ENCODE measurements around the gene EXD3.
A peak's percentile ranks its signal among the peaks of the same experiment; 100 is the strongest.

Gene EXD3

DNA sequence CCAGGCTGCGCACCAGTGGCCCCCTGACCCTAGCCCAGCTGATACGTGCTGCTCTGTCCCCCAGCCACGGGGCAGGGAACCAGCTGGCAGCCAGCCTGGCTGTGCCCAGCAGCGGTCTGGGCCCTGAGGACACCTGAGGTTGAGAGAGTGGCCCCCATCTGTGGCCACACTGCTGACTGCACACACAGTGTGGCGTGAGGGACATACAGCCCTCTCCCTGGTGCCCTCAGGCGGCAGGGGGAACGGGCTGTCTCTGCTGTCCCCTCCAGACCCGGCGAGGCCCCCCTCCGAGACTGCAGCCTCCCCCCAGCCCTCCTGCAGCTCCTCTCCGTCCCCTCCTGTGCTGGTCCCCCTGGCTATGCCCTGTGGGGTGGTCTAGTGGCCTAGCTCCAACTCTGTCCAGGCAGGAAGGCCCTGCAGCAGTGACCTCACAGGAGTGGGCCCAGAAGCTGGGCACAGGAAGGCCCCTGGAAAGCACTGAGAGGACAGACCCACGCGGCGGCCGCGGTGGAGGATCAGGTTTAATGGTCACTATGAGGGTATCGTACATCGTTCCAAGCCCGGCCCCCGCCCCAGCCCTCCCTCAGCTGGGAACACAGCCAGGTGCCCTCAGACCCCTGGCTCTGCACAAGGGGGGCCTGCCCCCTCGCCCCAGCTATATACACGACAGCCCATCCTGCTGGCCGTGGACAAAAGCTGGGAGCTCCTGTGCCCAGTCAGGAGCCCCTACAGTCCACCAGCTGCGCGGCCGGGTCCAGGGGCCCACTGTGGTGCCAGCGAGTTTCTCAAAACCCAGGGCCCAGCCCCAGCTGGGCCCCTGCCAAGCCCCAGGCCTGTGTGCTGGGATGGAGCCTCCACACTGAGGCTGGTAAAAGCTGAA, 25.0 kb upstream of the EXD3 start:
- no peak for DNase-seq (ENCODE audit: low read depth)

DNA sequence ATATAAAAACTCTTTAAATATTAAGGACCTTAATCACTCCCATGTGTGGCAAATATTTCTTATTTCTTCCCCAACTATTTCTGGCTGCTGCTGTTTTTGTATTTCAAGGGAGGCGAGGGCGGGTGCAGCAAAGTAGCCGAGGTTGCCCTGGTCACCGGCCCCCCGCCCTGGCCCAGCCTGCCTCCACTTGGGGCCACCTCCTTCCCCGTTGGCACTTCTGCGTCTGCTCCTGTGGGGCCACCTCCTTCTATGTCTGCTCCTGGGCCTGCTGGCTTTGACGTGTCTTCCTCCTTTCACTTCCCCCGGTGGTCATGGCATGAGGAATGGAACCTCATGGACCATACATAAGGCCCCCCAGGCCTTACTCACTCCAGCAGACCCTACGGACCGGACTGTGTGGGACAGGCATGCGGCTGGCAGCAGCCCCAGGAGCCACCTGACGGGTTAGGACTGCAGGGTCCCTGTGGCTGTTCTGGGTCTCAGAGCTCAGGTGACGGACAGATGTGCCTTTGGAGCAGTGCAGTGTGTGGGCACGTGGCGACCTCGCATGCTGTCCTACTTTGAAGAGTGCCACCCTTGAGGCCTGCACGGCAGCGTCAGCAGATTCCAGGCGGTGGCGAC, 24.0 kb upstream of the EXD3 start:
- no peak for DNase-seq (ENCODE audit: low read depth)

DNA sequence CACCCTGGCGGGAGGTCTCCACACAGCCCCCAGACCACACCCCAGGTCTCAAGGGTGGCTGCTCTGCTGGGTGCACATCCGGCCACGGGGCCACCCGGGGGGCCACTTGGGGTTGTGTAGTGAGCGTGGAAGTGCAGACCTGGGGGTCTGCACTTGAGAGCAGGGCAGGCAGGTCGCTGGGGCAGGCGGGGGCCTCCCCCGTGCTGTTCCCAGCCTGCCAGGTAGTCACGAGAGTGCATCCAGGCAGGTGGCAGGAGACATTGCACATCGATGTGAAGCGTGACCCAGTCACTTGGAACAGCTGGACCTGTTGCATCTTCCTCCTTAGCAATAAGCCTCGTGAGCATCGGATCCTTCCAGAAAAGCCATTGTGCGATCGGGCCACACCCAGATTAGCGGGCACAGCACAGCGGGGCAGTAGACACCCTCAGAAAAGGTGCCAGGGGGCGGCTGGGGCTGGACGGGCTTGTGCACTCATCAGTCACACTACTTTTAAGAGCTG, 23.0 kb upstream of the EXD3 start:
- DNase-seq (ENCODE audit: low read depth): no peak

DNA sequence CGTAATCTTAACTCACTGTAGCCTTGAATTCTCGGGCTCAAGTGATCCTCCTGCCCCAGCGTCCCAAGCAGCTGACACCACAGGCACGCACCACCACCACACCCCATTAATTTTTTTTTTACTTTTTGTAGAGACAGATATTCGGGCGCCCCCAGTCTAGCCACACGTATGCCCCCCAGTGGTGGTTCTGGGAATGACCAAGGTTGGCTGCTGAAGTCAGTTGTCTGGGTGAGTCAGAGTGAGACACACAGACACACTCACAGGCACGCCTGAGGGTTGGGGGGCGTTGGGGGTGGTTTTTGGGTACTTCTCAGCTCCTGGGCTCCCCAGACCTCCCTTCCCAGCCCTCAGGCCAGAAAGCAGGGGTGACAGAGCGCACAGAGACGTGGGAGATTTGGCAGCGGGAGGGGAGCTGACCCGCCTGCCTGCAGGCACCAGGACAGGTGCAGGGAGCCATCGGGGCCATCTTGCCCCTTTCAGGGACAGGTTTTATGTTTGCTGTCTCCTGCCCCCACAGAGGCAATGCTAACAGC, 22.4 kb upstream of the EXD3 start:
- peak; percentile 73 for DNase-seq (ENCODE audit: low read depth)

DNA sequence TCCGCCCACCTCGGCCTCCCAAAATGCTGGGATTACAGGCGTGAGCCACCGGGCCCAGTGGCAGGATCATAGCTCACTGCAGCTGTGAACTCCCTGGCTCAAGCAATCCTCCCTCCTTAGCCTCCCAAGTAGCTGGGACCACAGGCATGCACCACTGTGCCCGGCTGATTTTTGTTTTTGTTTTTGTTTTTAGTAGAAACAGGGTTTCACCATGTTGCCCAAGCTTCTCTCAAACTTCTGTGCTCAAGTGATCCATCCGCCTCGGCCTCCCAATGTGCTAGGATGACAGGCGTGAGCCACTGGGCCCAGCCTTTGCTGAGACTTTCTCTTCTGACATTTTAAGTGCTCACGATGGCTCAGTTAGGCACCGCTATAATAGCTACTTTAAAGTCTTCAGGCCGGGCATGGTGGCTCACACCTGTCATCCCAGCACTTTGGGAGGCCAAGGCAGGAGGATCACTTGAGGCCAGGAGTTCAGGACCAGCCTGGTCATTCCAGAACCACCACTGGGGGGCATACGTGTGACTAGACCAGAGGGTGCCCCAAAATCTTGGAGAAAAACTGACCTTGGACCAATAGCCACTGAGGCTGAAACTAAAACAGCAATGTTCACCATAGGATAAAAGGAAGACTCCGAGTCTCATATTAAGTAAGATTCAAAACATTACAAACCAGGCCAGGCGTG, 21.3 kb upstream of the EXD3 start:
- DNase-seq (ENCODE audit: low read depth): no peak

DNA sequence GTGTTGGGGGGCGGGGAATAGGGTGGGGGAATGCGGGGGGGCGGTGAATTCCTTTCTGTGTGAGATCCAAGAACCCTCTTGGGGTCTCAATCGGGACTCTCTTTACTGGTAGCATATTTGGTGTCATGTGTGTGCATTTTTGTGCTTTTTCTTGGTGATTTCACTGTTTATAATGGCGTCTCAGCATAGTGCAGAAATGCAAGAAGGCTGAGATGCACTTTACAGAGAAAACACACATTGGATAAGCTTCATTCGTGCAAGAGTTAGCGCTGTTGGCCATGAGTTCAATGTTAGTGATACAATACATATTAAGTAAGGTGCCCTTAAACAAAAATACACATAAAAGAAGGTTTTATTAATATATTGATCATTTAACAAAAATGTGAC, 19.0 kb upstream of the EXD3 start:
- no peak for DNase-seq (ENCODE audit: low read depth)

DNA sequence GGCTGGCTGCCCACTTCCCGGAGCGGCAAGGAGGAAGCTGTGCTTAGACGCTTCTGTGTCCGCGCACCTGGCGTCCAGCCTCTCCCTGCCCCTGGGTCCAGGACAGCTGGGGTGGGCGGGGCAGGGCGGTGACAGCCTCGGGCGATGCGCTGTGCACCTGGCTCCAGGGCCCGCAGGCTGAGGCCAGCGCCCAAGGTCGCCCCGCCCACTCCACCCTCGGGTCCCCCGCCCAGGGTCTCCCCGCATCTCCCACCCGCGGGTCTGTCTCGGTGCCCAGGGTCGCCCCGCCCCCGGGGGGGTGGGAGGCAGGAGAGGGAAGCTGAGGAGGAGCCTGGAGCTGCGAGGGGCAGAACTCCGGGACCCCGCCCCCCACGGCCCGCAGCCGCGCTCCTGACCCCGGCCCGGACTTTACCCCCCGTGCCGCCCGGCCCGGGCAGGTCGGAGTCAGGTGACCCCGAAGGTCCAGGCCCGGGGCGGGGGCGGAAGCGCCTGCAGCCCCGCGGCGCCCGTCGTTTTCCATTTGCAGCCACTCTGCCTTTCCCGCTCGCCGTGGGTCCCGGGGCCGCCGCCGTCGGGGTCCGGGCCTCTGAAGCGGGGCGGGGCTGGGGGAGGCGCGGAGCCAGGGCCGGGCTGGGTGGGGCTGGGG, 18.4 kb upstream of the EXD3 start, which contains the start of gene ENTPD8:
Gene ENTPD8 (minus strand): TSS at position 69 of the 646 bp plus-strand sequence. CDS start 3,072 bp downstream, outside the sequence.
- DNase-seq (ENCODE audit: low read depth): no peak

DNA sequence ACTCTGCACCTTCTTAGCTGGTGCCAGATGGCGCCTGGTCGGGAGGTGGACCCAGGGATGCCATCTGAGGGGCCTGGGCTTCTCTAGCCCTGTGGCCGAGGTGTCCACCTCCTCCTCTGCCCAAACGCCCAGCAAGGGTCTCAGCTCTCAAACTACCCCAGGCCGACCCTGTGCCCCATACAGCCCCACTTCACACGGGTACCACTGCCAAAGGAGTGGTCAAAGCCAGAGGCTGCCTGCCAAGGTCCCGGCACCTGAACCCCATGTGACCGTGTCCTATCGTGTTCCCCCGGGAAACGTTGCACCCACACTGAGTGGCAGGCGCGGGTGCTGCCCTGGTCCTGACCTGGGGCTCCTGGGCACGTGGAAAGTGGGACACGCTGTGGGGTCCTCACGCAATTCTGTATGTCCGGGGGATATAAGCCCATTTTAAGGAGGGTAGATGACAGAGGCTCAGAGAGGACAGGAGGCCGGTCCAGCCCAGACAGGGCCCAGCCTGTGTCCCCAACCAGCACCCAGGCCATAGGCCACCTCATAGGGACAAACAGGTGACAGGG, 16.3 kb upstream of the EXD3 start:
- DNase-seq (ENCODE audit: low read depth): no peak

DNA sequence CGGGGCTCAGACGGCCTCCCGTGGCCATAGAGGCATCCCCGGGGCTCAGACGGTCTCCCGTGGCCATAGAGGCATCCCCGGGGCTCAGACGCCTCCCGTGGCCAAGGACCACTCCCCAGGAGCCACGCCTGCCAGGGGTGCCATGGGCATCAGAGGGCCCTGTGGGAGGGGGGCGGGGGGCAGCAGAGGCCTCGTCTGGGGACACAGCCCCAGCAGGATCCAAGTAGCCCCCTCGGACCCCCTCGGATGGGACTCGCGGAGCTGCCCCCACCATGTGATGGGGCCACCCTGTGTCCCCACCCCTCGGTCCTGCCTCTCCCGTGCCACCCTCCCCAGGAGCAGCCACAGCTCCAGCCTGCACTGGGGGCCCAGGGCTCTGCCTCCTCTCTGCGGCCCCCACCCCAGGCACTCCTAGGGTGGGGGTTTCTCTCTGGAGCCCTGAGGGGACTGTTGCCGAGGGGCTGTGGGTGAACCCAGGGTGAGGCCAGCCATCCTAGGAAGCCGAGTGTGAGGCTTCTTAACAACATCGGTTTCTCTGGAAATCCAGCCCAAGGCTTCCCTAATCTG, 15.7 kb upstream of the EXD3 start:
- DNase-seq (ENCODE audit: low read depth): no peak

DNA sequence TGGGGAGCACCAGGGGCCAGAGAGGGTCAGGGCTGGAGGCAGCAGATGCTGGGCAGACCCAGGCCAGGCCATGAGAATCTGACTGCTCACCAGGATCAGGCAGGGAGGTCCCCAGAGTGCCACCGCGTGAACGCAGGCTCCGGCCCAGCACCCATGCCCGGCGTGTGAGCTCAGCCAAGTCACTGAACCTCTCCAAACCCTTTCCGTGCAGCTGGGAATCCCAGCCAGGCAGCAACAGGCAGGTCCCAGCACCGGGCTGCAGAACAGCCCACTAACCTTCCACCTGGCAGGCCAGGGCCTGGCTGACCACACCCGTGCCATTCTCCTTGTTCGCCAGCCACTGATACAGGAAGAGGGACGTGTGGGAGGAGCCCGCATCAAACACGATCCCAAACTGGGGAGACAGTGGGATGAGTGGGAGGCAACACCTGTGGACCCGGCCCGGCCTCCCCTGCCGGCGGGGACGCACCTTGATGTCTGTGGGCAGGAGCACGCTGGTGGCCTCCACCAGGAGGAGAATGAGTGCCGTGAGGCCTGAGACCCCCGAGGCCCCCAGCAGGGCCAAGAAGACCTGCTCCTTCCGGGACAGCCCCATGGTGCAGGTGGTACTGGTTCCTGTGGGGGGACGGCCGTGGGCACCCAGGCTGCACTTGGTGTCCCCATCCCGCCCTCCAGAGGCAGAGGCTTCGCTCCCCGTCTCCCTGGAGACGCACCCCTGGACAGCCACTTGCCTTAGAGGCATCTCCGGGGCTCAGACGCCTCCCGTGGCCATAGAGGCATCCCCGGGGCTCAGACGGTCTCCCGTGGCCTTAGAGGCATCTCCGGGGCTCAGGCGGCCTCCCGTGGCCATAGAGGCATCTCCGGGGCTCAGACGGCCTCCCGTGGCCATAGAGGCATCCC, 15.0 kb upstream of the EXD3 start:
- no peak for DNase-seq (ENCODE audit: low read depth)

DNA sequence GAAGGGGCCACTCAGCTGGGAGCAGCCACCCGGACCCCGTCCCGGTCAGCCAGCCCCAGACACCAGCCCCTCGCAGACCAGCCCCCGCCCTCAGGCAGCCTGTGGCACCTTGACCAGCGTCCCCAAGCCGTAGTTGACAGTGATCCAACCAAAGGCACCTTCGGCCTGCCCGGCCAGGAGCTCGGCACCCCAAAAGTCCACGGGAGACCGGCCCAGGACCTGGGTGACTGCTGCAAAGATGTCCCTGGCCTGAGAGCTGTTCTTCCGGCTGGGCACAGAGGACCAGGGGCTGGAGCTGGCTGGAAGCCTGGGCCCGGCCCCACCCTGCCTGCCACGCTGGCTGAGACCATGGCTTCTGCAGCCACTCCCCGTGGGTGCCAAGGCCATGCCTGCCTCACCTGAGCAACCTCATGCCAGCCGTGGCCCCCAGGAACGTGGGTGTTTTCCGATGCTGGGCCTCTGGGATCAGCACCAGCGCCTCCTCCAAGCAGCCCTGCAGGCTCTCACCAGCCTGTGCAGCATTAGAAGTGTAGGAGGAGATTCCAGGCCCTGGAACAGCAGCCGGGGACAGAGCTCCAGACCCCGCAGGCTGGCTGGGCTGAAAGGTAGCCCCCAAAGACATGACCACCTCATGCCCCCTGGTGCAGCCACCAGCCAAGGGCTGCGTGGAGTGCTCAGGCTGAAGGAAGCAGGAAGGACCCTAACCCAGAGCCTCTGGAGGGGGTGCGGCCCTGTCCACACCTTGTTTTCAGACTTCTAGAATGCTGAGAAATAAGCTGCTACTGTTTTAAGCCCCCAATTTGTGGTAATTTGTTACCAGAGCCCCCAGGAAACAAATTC, 14.0 kb upstream of the EXD3 start:
- no peak for DNase-seq (ENCODE audit: low read depth)

DNA sequence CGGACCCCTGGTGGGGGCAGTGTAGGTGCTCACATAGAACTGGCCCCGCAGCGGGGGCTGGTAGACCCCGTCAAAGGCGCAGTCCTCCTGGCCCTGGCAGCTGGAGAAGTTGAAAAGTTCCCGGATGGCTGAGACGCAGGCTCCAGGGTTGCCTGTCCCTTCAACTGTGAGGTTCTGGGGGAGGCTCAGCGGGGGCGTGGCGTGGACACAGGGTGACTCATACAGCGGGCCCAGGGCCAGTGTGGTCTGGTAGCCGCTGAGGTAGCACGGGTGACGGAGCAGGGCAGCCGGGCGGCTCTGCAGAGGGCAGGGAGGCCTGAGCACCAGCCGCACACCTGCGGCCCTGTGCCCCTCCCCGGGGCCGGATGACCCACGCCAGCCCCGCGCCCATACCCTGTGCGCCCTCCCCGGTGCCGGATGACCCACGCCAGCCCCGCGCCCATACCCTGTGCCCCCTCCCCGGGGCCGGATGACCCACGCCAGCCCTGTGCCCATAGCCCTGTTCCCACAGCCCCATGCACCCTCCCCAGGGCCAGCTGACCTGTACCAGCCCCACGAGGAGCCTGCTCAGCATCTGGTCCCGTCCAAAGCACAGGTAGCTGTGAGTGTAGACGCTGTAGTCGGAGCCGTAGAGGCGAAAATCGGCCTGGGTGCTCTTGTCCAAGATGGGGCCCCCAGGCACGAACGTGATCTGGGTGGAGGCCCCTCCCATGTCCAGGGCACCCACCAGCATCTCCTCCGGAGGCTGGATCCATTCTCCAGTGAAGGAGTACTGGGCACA, 13.2 kb upstream of the EXD3 start:
- DNase-seq (ENCODE audit: low read depth): no peak

DNA sequence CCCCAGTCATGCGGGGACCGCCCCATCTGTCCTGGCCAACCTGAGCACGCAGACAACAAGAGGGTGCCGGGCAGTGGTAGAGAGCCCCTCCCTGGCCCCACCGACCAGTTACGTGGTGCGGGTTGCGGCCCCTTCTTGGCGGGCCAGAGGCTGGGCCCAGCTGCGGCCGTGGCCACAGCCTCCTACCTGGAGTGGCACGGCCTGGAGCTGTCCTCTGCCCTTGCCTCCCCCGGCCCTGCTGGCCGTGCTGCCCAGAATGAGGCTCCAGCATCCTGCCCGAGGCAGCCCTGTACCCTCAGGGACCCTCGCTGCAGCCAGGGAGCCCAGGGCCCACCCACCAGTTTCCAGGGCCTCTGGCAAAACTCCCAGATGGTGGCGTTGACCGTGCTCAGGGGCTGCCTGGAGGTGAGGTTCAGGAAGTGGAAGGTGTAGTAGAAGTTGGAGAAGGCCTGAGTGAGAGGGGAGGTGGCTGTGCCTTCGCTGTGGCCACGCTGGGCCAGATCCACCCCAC, 12.5 kb upstream of the EXD3 start:
- no peak for DNase-seq (ENCODE audit: low read depth)

DNA sequence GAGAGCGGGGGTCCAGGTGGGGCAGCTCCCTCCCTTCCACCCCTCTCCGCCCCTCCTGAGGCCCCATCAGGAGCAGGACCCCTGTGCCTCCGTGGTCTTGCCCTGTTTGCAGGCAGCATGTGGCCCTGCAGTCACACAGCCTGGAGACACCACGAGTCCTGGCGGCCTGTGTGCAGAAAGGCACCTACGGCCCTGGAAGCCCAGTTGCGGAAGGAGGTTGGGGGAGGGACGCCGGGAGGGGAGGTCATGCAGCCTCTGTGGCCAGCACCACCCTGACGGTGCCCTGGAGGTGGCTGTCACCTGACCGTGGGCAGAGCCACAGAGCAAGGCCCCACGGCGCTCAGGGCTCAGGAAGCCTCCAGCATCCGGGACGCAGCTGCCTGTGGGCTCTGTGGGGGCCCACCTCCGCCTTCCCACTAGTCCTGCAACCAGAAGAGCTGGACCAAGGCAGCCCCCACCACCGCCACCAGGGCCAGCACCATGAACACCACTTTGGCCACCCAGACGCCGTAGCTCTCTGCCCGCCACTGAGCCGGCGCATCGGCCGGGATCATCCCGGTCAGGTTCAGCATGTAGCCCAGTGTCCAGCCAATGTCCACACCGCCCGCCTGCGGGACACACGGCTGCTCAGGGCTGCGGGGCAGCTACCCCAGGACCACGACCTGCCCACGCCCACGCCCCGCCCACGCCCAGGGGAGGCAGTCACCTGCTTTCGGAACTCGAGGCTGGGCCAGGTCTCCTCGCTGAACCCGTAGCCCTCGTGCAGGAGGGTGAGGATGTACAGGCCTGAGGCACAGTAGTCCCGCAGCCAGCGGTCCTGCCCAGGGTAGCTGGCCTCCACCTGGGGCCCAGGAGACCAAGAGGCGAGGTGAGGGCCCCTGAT, 11.8 kb upstream of the EXD3 start:
- DNase-seq (ENCODE audit: low read depth): no peak

DNA sequence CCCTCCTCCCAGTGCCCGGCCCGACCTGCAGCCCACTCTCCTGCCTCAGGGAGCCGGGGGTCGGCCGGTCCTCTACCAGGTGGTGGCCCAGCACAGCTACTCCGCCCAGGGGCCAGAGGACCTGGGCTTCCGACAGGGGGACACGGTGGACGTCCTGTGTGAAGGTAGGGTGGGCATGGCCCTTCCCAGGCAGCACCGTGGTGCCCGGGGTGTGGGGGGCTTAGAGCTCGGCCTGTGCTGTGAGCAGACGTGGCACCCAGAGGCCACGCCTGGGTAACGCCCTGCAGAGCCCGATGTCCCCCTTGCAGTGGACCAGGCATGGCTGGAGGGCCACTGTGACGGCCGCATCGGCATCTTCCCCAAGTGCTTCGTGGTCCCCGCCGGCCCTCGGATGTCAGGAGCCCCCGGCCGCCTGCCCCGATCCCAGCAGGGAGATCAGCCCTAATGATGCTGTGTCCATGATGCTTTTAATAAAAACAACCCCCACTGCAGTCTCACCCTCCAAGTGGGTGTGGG, 11.0 kb upstream of the EXD3 start:
- DNase-seq (ENCODE audit: low read depth): no peak

DNA sequence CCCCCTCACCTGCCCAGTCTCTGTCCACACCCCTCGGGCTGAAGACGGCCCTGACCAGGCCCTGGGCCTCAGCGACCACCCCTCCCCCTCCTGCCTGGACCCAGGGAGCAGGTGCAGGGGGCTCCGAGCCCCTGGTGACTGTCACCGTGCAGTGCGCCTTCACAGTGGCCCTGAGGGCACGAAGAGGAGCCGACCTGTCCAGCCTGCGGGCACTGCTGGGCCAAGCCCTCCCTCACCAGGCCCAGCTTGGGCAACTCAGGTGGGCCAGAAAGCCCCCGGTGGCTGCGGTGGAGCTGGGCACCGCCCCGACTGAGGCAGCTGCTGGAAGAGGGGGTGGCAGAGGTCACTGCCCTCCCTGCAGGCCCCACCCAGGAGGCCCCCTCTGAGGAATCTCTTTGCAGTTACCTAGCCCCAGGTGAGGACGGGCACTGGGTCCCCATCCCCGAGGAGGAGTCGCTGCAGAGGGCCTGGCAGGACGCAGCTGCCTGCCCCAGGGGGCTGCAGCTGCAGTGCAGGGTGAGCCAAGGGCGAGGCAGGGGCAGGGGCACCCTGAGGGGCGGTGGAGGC, 10.5 kb upstream of the EXD3 start:
- DNase-seq (ENCODE audit: low read depth): no peak
